ENCODE data around the gene PRSS22.

DNA sequence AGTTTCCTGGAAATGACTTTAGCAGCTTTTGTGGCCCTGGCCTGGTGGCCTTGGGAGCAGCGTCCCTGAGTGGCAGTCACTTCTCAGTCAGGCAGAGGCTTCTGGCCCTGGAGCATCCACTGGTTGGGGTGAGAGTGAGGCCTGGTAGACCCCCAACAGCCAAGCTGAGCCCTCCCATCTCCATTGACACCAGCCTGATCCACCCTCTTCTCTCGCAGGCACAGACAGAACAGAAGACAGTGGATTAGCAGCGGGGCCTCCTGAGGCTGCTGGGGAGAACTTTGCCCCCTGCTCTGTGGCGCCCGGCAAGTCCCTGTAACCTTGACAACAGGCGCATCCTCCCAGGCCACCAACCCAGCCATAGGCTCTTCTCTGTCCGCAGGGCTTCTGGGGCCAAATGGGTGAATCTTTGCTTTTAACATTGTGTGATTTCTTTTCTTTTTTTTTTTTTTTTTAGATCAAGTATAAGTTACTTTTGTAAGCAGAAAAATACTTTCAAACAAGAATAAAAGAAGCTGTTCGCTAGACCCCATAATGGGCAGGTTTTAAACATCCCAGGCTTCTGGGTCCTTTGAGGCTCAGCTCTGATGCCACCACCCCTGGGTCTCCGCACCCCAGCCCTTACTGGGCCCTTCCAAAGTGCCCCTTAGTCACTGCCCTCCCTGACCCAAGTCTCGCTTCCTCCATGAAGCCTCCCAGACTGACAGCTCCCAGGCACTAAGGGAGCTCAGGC lies 41.0 kb upstream of the PRSS22 start:
- TF ChIP-seq, protein P1, sequence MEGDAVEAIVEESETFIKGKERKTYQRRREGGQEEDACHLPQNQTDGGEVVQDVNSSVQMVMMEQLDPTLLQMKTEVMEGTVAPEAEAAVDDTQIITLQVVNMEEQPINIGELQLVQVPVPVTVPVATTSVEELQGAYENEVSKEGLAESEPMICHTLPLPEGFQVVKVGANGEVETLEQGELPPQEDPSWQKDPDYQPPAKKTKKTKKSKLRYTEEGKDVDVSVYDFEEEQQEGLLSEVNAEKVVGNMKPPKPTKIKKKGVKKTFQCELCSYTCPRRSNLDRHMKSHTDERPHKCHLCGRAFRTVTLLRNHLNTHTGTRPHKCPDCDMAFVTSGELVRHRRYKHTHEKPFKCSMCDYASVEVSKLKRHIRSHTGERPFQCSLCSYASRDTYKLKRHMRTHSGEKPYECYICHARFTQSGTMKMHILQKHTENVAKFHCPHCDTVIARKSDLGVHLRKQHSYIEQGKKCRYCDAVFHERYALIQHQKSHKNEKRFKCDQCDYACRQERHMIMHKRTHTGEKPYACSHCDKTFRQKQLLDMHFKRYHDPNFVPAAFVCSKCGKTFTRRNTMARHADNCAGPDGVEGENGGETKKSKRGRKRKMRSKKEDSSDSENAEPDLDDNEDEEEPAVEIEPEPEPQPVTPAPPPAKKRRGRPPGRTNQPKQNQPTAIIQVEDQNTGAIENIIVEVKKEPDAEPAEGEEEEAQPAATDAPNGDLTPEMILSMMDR (IDR thresholded peaks at IDR 0.05 in 4 of 5, conservative IDR thresholded peaks at IDR 0.05 in 1 of 5) = no peak
- TF ChIP-seq POLR2A (IDR thresholded peaks at IDR 0.05) = no peak
